KOPT-K1 (cell line): ENCODE data around the gene DRGX.

Experiments
- H3K27ac ChIP-seq: fragments of 200-600 bp; sonication (generic); 2 replicates; pipeline ENCODE4 v1.5.1; 2016; ENCODE audit warnings: antibody characterized with exemption, mild to moderate bottlenecking, low read depth, low read length; ENCODE audit not compliant: poor library complexity, severe bottlenecking
- H3K36me3 ChIP-seq: fragments of 200-600 bp; sonication (generic); 2 replicates; pipeline ENCODE4 v1.5.1; 2017; ENCODE audit warnings: antibody characterized with exemption, mild to moderate bottlenecking, low read length, moderate library complexity; ENCODE audit not compliant: insufficient read depth
- H3K9me3 ChIP-seq: fragments of 200-600 bp; sonication (generic); 2 replicates; pipeline ENCODE4 v1.5.1; 2017; ENCODE audit warnings: antibody characterized with exemption, low read length, mild to moderate bottlenecking; ENCODE audit not compliant: insufficient read depth, poor library complexity, severe bottlenecking

The DRGX gene

DNA sequence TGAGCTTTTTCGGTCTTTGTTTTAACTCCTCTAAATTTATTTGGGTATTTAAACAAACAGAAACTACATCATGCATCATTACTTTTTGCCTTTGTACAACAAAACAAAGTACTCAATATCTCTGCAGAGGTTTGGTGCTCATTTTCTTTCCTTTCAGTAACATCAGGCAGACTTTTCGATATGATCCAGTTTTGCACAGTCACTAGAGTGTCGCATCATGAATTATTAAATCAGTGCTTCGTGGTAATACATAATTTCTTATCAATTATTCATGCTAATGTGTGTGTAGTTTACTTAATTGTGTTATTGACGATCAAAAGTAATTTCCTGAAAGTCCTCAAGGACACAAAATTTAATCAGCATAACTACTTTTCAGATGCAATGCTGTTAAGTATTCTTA, 31.8 kb downstream of the DRGX start:
- no peaks in the 10 kb centered on the region for H3K36me3 ChIP-seq
- H3K27ac ChIP-seq: no peak overlapping the region
- no peaks in the 10 kb centered on the region for H3K9me3 ChIP-seq

DNA sequence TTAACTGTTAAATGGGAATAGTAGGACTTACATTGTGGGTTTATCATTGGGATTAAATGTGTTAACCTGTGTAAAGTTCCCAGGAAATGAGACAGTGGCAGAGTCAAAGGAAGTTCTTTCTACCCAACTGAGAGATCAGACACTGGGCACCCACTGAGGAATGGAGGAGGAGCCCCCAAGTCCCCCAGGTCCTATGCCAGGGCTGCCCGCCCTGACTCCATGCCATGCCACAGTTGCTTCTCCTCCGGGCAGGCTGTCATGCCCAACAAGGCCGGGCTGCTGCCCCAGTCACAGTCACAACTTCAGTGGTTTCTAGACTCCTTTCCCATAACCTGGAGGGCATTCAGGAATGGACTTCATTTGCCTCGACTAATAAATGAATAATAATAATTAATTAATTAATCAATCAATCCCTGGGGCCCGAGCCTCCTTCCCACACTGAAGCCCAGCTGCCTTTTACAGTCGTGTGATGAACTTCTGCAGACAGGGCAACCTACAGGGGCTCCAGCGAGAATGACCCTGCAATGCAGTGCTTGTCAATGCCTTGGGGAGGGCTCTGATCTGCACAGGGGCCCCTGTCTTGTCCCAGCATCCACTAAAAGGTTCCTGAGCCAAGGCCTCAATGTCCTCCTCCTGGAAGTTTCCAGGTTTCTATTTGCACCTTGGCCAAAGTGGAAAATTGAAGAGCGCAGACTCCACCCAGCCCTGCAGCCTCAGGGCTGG, 32.4 kb downstream of the DRGX start:
- Histone ChIP-seq H3K27ac (no peak overlapping the region), H3K9me3 (no peaks in the 10 kb centered on the region), H3K36me3 (no peaks in the 10 kb centered on the region)

DNA sequence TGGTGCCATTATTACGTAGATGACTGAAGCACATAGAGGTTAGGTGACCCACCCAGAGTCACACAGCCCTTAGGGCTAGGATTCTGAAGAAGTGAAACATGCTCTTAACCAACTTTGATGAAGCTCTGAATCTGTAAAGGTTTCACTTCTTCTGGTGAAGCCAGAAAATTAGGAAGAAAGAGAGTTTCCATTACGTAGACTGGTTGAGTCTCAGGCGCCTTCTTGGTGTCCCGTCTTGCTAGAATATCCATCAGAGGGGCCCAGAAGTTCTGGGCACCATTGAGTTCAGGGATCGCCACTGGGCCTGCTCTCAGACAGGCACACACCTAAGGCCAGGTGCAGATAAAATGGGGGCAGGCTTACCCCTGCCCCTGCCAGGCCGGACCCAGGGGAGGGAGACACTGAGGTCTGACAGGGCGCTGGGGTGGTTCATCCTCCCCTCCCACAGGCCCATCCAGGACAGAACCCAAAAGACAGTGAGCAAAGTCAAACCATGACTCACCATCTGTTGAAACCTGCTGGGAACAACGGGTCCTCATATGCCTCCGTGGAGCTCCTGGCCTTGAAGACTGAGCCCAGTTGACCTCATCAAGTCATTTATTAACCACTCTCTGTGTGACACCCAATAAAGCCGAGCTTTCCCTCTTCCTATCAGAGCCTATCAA, 33.2 kb downstream of the DRGX start:
- Histone ChIP-seq H3K9me3 (no peaks in the 10 kb centered on the region), H3K36me3 (no peaks in the 10 kb centered on the region), H3K27ac (no peak overlapping the region)

DNA sequence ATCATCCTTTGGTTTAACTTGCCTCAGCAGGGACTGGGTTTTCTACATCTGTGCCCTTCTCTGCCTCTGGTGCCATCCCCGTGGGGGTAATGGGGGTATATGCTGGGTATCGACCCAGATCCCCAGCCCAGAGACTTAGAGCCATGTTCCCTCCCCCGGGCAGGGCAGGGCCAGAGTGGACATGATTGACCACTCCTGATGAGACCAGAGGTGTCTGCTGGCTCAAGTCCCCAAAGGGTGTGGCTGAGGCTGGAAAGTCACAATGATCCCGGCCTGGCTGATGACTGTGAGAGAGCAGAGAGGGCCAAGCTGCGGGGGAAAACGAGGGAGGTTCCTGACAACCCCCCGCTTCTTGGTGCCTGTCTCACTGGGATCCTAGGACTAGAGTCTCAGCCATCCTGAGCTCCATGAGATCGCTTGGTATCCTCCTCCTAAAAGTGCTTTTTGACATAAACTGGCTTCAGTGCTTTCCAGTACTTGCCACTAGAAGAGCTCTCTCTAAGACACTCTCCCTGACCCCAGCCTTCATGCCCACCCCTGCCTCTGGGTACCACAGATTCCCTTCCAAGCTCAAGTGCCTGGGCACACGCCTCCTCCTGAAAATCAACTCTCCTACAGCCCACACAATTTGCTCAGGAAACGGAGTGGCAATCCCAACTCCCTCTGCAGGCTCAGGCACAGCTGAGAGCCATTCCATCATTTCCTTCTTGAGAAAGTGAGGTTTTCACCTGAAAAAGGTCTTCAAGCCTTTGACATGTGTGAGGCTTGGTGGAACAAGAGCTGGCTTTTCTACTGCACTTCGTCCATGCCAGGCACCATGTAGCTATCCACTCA, 33.9 kb downstream of the DRGX start:
- Histone ChIP-seq H3K27ac (no peak overlapping the region), H3K36me3 (no peaks in the 10 kb centered on the region)

DNA sequence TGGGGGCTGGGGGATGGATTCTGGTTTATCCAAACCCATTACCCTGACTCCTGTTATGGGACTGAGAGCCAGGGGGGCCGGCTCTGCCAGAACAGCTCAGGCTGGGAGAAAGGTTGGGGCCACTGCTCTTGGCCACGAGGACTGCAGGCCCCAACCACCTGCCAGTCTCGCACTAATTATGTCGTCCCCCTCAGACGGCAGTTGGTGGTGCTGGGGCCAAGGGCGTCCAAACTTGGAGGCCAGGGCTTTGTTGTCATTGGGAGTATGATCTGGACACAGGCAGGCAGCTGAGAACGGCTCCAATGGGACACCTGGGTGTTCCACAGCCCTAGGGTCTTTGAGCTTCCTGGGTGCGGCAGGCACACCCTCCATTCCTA, 34.7 kb downstream of the DRGX start:
- Histone ChIP-seq H3K36me3 (no peaks in the 10 kb centered on the region), H3K27ac (no peak overlapping the region), H3K9me3 (peaks cover 4% of the 10 kb centered on the region)

More for the DNA sequence above, 33.9 kb downstream of the DRGX start:
- H3K9me3 ChIP-seq: peaks cover 4% of the 10 kb centered on the region

DNA sequence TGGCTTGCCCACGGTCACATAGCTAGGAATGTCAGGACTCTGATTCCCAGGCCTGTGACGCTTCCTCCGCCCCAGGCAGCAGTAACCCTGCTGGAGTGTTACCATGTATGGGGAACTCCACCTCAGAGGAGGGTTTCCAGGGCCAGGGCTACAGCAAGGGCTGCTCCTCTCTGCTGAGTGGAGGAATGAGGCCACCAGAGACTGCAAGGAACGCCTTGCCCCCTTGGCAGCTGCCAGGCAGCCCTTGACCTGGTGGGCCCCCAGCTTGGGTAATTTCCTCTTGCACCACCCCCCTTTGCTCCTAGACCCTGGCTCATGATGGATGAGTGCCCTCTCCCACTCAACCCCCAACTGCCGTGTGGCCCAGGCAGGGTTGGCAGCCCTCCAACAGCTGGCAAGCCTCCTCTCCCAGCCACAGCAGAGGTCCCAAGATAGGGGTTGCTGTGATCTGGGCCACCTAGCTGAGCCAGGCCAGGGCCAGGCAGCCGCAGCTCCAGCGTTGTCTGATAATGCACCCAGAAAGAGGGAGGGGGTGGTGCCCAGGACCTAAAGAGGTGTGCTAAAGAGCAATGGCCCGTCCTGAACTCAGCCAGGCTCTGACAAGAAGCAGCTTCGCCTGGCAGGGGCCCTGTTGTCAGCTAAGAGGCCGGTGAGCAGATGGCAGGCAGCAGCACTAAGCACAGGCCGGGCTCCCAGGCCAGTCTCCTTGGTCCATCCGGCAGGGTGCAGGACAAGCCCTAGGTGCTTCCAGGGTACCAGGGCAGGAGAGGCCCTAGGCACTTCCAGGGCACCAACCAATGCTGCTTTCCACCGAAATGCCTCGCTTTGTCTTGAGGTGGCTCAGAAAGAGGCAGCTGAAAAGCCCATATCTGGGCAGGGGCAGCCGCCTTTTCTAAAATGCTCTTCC, 35.4 kb downstream of the DRGX start:
- Histone ChIP-seq H3K9me3 (peaks cover 4% of the 10 kb centered on the region), H3K36me3 (no peaks in the 10 kb centered on the region), H3K27ac (no peak overlapping the region)

DNA sequence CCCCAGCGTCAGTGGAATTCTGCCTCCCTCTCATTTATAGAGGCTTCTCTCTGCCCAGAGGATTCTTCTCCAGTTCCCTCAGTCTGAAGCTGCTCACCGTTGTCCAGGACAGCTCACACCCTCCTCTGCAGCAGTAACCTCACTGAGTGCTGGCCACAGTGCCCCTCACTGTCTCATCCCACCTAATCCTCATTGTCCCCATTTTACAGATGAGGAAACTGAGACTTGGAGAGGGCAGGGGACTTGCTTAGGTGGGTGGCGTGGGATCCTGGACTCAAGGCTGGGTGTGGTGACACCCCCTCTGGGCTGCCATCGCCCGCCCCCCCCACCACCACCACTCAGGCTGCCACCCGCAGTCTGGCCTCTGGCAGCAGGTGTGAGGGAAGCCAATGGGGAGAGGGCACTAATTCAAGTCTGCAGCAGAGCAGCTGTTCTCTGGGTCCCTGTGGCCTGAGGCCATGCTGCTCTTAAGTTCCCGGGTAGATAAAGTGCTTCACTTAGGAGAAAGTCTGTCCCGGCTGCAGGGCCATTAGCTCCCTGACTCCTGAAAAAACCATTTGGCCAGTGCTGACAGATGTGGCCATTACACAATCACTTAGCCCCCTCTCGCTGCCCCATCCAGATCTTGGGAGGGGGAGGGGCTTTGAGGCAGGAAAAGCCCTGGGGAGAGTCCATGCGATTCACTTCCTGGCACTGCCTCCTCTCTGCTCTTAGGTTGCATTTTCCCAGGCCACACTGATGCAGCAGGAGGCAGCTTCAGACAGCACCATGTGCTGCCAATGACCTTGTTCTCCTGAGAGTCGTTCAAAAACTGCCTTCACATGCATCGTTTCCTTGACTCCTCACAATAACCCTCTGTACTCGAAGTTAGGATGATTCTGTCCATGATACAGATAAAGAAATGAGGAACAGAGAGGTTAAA, 36.3 kb downstream of the DRGX start:
- Histone ChIP-seq H3K27ac (no peak overlapping the region), H3K9me3 (peaks cover 4% of the 10 kb centered on the region), H3K36me3 (no peaks in the 10 kb centered on the region)

DNA sequence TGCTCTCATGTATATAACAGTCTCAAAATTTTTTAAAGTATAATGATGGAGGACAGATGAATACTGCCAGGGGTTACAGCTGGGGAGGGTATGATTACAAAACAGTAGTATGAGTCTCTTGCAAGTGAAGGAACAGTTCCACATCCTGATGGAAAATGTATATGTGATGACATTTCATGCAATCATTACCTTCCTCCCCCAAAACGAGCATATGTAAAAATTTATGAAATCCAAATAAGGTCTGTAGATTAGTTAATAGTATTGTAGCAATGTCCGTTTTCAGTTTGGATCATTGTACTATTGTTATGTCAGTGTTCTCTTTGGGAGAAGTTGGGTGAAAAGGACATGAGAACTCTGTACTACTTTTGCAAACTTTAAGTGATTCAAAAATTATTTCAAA, 38.0 kb downstream of the DRGX start:
- peaks cover 4% of the 10 kb centered on the region for H3K9me3 ChIP-seq
- no peak overlapping the region for H3K27ac ChIP-seq
- no peaks in the 10 kb centered on the region for H3K36me3 ChIP-seq

DNA sequence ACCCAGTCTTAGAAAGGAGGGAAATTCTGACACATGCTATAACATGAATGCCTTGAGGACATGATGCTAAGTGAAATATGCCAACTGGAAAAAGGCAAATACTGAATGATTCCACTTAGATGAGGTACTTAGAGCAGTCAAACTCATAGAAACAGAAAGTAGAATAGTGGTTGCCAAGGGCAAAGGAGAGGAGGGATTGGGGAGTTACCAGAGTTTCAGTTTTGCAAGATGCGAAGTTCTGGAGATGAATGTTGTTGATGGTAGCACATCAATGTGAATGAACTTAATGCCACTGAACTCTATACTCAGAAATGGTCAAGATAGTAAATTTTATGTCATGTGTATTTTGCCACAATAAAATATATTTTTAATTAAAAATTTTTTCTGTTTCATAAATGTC, 38.9 kb downstream of the DRGX start:
- no peaks in the 10 kb centered on the region for H3K36me3 ChIP-seq
- H3K9me3 ChIP-seq: peaks cover 4% of the 10 kb centered on the region
- H3K27ac ChIP-seq: no peak overlapping the region

DNA sequence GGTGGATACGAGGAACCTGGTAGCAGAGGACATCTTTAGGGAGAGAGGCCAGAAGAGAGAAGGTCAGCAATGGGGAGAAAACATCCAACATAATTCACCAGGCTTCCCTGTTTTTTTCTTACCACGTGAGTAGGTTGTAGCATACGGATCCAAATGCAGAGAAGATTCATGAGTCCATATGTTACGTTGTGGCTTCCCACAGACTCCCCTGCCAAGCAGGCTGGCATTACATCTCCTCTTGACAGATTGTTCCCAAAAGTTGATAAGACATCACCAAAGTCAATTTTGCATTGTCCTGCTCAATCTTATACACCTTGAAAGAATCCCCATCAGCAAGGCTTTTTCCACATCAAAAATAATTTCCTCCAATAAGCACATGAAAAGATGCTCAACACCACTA, 39.7 kb downstream of the DRGX start:
- no peak overlapping the region for H3K27ac ChIP-seq
- H3K36me3 ChIP-seq: no peaks in the 10 kb centered on the region
- H3K9me3 ChIP-seq: peaks cover 4% of the 10 kb centered on the region

DNA sequence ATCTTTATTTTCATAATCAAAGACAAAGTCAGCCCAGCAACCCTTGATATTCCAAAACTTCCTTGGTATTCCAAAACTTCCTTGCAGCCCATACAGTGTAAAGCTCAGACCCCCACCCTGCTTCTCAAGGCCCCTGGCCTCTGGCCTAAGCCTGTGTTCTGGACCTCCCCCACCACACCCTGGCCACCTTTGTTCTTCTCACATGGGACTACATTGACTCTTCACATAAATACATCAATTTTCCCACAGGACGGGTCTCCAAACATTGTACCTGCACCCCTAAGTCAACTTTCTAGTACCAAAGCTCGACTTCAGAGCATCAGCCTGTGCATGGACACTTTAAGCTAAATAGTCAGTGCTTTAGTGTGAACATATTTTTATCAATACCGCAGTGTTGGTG, 40.7 kb downstream of the DRGX start:
- H3K27ac ChIP-seq: no peak overlapping the region
- no peaks in the 10 kb centered on the region for H3K36me3 ChIP-seq
- H3K9me3 ChIP-seq: peaks cover 4% of the 10 kb centered on the region

DNA sequence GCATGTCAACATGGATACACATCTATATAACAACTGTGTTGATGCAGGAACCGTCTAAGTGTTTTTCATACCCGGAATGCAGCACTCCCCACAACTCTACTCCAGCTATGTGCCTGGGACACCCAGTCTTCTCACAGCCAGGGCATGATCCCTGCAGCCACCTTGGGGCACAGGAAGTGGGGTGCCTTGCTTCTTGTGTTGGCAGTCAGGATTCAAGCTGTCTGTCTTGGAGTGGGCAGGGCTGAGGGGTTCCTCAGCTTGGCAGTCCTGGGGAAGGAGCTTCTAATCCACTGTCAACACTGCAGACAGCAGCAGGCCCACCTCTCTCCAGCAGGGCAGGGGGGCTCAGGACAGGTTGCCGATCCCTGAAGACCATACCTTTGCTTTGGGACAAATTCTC, 41.3 kb downstream of the DRGX start:
- no peaks in the 10 kb centered on the region for H3K36me3 ChIP-seq
- H3K27ac ChIP-seq: no peak overlapping the region
- H3K9me3 ChIP-seq: peaks cover 4% of the 10 kb centered on the region

DNA sequence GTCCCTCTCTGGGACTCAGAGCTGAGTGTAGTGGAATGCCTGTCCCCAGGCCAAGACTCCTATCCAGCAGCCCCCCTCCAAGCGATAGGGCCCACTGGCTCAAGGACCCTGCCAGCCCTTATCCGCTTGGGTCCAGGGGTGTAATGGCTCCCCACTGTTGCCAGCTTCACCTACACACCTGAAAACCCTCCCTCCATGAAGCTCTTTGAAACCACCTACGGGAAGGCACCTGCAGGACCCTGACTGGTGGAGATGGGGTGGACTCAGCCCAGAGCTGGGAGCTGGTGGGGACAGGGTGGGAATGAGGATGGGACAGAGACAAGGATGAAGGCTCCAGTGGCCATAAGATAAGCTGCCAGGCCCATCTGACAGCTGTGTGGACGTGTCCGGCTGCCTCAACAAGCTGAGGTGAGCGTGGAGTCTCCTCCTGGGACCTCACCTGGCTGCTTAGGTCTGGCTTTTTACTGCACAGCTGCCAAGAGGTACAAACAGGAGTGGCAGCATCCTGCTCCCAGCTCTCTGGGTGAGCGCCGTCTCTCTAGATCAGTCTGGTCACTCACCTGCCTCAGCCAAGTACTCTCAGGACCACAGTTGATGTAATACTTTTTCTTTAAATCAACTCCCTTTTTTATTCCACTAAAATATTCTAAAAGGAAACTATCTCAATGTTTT, 41.9 kb downstream of the DRGX start:
- H3K36me3 ChIP-seq: no peaks in the 10 kb centered on the region
- H3K27ac ChIP-seq: no peak overlapping the region
- H3K9me3 ChIP-seq: peaks cover 4% of the 10 kb centered on the region
